GM18873 (cell line): ENCODE results near the gene RNFT2.
A peak's percentile ranks its signal among the peaks of the same experiment; 100 is the strongest.

Source experiments
- ATAC-seq: cut with Tn5 transposase; IDR thresholded peaks from one replicate; pipeline ENCODE4 v1.9.1; 2021; ENCODE audit warnings: mild to moderate bottlenecking, moderate library complexity, moderate number of reproducible peaks; ENCODE audit not compliant: unreplicated experiment, low FRiP score

Gene RNFT2

DNA sequence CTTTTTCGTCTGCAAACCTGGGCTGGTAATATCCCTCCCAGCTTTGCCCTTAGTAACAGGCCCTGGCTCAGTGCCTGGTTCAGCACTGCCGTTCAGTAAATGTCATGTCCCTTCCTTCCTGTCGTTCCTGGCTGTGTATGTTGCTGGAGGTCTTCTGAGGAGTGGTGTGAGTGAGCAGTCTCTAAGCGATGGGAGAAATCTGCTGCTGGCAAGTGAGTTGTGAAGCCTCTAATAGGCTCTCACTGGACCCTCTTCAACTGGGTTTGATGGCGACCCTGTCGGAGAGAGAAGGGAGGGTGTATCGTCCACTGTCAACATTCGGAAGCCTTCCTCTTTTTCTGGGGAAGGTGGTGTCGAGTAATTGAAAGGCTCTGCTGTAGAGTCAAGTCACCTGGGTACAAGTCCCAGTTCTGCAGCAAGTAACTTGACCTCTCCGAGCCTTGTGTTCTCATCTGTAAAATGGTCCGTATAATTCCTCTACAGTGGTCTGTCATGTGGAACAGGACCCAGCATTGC, 80.3 kb downstream of the RNFT2 start:
- no peak for ATAC-seq

DNA sequence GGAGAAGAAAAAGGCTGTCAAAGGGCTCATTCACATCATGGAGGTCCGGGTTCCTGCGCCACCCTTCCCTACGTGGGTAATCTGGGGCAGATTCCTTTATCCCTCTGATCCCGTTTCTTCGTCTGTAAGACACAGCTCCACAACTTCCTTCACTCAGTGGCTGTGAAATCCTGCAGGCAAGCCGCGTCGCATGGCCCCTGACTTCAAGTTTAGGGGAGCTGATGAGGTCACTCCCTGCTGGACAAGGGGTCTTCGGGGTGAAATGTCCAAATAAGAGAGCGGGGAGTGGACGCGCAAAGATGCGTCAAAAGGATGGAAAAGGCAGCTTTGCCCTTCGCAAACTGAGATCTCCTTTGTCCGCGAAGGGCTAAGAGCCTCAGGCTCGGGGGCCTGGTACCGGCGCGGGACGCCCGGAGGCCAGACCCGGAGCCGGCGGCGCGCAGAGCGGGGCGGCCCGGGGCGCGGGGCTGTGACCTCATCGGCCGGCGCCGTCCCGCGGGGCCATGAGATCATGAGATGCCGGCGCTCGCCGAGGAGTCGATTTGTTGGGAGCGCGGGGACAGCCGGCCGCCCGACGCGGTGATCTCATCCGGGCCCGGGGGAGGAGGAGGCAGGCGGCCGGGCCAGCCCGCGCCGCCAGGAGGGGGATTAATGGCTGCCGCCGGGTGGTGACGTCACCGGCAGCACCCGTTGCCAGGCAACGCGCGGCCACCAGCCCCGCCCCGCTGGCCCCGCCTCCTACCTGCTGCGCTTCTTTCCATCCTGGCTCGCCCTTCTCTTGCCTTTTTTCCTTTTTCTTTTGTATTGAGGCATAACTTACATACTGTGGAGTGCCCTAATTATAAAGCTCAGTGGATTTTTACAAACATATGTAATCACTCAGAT, 81.1 kb downstream of the RNFT2 start:
- peak; percentile 60 for ATAC-seq

DNA sequence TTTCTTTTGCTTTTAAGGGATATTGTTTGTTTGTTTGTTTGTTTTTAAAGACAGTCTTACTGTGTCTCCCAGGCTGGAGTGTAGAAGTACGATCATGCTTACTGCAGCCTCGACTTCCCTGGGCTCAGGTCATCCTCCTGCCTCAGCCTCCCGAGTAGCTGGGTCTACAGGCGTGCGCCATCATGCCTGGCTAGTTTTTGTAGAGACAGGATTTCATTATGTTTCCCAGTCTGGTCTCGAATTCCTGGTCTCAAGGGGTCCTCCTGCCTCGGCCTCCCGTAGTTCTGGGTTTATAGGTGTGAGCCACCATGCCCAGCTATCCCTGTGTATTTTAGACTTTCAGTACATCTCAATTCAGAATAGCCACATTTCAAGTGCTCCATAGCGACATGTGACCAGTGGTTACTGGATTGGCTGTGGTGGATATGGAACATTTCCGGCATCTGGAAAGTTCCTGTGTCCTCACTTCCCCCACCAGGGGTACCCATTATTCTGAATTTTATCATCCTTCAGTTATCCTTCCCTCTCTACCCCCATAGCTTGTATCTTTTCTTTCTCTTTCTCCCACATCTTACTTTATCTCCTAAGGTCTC, 82.0 kb downstream of the RNFT2 start:
- ATAC-seq: no peak

DNA sequence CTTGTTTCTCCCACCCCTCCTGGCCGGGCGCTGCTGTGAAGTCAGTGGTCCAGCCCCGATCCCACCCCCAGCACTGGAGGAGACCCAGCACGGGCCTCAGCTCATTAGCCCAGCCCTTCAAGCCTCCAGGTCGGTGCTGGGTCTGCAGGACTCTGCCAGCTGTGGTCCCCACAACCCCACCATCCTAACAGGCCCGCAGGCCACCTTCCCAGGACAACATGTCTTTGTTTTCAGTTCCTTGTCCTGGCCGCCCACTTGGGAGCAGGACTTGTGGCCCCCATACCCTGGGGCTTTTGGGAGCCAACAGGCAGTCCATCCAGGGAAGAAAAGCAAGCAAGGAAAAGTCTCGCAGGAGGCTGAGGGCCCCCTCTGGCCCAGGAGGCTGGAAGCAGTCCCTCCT, 83.2 kb downstream of the RNFT2 start:
- no peak for ATAC-seq

DNA sequence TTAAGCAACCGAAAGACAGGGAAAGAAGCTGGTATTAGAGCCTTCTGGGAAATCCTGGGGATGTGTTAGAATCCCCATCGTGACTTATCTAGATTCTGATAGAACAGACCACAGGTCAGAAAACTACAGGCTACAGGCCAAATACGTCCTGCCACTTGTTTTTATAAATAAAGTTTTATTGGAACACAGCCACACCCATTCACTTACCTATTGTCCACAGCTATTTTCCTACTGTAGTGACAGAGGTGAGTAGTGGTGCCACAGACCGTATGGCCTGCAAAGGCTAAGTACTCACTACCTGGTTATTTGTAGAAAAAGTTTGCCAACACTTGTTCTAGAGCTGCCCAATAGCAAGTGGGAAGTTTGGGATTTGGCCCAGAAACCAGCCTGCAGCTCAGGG, 89.3 kb downstream of the RNFT2 start:
- ATAC-seq: no peak

DNA sequence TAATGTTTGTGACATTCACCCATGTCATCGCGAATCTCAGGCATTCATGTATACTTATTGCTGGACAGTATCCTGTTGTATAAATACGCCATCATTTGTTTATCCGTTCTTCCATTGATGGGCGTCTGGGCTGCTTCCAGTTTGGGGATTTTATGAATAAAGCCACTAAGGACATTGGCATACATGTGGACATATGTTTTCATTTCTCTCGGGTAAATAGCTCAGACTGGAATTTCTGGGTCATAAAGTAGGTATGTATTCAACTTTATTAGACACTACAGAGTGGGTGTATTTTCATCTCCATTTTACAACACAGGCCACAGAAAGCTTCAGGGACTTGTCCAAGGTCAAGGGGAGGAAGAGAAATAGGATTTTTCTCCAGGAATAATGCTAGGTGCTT, 94.2 kb downstream of the RNFT2 start:
- ATAC-seq: no peak

DNA sequence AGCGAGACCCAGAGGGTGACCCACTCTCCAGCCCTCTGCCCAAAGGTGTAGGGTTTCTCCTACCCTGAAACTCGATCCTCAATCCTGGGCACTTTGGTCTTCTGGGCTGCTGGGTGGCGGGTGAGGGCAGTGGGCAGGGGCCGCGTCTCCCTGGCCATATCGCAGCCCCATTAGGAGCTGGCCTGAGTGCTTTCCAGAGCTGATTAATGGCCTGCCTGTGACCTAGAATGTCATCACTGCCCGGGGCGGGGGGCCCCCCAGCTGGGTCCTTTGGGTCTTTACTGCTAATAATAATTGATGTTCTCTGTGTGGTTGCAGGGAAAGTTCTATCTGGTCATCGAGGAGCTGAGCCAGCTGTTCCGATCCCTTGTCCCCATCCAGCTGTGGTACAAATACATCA, 95.4 kb downstream of the RNFT2 start:
- no peak for ATAC-seq

DNA sequence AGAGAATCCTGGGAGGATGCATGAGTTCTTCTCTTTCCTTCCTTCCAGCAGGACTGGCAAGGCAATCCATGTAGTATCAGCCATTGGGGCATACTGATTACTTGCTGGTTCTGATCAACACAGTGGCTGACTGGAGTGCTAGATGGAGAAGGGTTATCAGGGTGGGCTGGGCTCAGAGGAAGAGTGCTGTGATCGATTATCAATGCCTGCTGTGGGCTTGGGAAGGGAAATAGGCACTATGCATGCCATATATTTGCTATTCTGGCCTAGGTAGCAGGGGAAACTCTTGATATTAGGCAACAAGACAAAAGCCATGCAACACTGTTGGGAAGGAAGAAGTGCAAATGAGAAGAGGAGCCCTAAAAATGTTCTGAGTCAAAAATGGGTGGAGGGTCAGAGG, 97.4 kb downstream of the RNFT2 start:
- no peak for ATAC-seq

DNA sequence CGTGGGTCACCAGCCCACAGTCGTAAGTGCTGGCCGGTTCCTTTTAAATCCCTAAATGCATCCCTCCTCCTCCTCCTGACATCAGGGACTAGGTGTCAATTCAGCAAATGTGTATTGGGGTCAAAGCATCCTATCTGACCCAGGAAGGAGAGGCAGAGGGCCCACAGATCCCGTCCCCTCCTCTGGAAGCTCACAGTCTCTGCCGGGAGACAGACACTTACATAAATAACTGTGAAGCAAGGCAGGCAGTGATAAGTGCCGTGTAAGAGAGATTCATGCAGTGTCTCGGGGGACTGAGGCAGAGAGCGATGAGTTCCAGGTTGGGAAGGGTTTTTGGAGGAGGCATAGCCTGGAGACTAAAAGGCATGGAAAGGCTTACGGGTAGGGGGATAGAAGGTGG, 99.0 kb downstream of the RNFT2 start:
- no peak for ATAC-seq

DNA sequence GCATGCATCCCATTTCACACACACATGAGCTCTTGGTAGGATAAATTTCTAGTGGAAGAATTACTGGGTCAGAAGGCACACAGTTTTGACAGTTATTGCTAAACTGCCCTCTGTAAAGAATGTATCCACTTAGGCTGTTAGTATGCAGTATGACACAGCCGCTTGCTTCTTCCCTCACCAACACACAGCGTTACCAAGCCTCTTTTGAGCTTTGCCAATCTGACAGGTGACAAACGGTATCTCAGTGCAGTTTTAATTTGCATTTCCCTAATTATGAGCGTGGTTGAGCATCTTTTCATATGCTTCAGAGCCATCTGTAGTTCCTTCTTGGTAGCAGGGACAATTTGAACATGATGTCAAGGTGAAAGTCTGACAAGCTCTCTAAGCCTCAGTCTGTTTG, 100.2 kb downstream of the RNFT2 start:
- ATAC-seq: no peak

DNA sequence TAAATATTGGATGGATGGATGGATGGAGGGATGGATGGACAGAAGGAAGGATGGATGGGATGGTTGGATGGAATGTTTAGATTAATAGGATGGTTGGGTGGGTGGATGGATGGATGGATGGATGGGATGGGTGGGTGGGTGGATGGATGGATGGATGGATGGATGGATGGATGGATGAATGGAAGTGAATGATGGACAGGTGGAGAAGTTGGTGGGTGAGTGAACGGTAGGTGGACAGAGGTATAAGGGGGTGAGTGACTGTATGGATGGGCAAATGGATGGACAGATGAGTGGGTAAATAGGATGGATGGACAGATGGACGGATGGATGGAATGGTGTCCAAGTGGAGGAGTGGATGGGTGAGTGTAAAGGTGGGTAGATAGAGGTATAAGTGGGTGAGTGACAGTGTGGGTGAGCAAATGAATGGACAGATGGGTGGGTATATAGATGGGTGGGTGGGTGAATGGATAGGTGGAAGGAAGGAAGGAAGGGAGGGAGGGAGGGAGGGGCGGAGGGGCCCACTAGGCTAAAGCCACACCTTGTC, 101.2 kb downstream of the RNFT2 start:
- no peak for ATAC-seq

DNA sequence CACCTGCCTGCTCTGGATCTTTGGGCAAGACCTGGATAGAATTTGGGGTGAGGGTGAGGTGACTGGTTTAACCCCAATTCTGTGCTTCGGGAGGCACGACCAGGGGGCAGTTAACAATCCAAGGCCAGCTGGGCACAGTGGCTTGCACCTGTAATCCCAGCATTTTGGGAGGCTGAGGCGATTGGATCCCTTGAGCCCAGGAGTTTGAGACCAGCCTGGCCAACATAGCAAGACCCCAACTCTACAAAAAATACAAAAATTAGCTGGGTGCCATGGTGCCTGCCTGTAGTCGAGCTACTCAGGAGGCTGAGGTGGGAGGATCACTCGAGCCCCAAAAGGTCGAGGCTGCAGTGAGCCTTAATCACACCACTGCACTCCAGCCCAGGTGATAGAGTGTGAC, 105.0 kb downstream of the RNFT2 start:
- ATAC-seq: no peak

DNA sequence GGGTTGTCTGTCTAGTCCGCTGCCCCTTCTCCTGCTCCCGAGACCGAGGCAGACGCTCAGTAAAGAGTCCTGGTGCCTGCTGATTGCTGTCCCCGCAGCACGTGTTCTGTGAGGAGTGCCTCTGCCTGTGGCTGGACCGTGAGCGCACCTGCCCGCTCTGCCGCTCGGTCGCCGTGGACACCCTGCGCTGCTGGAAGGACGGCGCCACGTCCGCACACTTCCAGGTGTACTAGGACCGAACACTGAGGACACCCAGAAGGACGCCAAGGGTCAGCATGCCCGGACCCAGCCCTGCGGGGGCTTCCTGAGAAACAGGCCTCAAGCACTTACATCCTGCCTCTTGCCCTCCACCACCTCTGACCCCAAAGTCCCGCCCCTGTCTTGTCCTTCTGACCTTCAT, 111.1 kb downstream of the RNFT2 start:
- no peak for ATAC-seq

DNA sequence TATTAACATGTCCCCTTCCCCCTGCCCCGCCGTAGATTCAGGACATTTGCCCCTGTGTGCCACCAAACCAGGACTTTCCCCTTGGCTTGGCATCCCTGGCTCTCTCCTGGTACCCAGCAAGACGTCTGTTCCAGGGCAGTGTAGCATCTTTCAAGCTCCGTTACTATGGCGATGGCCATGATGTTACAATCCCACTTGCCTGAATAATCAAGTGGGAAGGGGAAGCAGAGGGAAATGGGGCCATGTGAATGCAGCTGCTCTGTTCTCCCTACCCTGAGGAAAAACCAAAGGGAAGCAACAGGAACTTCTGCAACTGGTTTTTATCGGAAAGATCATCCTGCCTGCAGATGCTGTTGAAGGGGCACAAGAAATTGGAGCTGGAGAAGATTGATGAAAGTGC, 114.2 kb downstream of the RNFT2 start:
- no peak for ATAC-seq

DNA sequence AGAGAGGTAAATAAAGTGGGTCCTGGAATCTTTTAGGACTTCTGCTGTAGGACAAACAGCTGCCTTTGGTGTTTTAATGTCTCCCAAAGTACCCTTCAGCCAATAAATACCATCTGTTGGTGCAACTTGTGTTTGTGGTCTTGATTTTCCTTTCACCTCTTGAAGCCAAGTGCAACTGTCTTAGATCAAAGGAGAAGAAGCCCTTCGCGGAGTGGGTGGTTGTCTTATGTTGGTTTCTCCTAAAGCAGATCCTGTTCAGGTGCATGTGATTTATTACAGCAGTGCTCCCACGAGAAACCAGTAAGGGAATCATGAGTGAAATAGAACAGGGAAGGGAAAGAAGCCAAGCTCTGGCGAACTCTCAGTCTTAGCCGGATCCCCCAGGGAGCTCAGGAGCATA, 115.4 kb downstream of the RNFT2 start:
- ATAC-seq: no peak

DNA sequence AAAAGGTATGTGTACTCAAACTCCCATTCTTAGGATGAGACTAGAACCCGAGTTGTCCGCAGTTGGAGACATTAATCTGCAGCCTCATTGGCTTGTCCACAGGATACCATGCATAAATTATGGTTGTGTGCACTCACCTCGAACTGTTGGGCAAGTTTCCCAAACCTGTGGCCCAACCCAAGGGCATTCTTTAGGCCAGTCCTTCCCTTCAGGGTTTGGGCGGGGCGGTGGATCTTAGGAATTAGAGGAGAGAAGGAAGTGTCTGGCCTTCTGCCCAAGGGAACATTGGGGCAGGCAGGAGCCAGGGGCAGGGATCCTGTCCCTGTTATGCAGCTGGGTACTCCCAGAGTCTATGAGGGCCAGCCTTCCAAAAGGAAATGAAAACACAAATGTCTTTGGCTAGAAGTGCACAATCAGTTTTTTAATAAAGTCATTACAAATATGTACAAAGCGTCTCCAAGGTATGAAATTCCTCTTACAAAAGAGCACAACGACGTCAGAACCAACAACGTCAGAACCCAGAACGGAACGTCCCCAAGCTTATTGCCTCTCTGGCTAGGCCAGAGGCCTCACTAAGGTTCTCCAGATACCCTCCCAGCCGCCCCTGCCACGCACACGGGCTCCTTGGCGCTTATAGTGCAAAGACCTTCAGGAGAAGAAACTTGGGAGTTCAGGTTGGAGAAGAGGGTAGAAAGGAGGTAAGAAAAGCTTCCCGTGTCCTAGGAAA, 117.8 kb downstream of the RNFT2 start:
- ATAC-seq: no peak

DNA sequence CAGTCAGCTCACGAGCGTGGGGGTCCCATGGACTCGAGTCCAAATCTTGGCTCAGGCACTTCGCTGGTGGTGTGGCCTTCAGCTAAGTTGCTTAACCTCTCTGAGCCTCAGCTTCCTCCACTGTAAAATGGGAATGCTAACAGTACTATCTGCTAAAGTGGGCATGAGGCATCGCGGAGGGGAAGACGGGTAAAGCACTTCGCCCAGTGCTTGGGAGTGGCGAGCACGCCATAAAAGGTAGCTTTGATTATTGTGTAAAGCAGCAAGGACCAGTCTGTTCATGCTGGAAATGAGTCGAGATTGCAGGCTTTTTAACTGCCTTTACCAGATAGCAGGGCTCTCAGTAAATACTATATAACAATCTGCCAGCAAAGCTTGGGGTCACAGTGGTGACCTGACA, 118.6 kb downstream of the RNFT2 start:
- no peak for ATAC-seq

DNA sequence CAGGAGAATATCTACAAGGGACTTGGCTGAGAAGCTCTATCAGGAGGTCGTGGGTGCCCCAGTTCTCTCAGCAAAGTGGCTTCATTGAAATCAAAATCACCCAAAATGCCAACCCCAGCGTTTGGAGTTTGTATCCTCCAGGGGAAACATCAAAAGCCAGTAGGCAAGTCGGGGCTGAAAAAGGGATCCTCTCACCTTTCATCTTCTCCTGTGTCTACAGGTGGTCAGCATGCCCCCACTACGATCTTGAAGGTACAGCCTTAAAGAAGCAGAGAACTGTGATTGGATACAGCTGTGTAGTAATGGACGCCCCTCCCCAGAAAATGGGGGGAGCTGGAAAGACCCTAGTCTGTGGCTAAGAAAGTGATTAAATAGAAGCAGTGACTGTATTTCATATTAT, 121.0 kb downstream of the RNFT2 start:
- no peak for ATAC-seq

DNA sequence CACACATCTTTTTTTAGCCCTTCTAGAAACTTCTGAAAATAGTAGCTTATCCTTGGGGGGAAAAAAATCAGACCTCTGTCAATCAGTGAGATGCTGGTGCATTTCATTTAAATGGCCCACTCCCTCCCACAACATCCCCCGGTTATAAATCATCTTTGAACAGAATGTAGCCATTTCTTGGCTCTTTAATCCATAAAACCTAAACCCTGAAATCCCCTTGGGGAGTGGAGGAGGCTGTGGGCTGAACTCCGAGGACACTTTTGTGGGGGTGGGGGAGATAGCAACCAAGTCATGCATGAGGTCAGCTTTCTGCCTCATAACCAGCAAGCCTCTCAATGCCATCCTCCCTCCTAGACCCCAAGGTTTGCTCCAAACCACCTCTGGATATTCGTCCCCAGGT, 122.1 kb downstream of the RNFT2 start:
- ATAC-seq: no peak

DNA sequence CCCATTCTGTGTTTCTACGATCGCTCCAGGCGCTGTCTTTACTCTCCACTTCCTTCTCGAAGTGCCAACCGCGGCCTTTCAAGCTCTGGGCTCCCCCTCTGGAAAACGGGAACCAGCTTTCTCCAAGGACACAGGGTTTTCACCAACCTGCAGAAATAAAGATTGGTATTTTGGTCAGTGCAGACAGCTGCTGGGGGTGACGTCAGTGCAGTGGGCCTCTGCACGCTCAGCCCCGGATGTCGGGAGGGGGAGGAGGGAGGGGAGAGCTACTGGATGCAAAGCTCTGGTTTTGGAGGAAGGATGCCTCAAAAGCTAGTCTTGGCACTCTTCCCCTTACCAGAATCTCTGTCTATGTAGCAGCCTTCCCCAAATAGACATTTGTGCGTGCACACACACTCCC, 123.2 kb downstream of the RNFT2 start:
- no peak for ATAC-seq

DNA sequence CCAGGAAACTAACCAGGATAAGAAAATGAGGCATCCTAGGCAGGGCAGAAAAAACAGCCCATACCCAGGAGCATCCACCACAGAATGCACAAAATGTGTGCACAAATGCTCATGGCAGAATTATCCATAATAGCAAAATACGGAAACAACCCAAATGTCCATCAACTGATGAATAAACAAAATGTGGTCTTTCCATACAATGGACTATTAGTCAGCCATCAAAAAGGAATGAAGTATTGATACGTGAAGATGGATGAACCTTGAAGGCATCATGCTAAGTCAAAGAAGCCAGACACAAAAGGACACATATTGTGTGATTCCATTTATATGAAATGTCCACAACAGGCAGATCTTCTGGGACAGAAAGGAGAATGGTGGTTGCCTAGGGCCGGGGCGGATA, 124.1 kb downstream of the RNFT2 start:
- ATAC-seq: no peak
